OCI-LY7 (cell line): ENCODE measurements around the gene CARD14. TPM values are rescaled to one million over a fixed set of nuclear protein-coding genes. Genes with fewer than 3 reads are reported as not detected.

Experiments used
- BruUV-seq: library from RNA; stranded (reverse); fragments of 400-500 nt; replicated peaks from 2 replicates; lab custom pipeline; 2021; lab: Mats Ljungman, UMichigan
- CTCF ChIA-PET: fragments of 300-600 bp; sonication (Branson Sonifier 250); formaldehyde crosslinking; loops from one replicate; lab custom pipeline; 2022; ENCODE audit warnings: antibody characterized with exemption; ENCODE audit not compliant: unreplicated experiment; lab: Charles Lee
- POLR2A ChIA-PET: fragments of 300-600 bp; sonication (Branson Sonifier 250); formaldehyde crosslinking; loops from one replicate; lab custom pipeline; 2022; ENCODE audit warnings: antibody characterized with exemption; lab: Charles Lee
- DNase-seq: peaks from one replicate; pipeline ENCODE4 v3.0.0-alpha.2; 2015; ENCODE audit warnings: low spot score
- H2AFZ ChIP-seq: fragments of 200-600 bp; sonication (generic), shearing (Covaris generic); 2 replicates; pipeline ENCODE4 v1.6.1; 2014; ENCODE audit warnings: mild to moderate bottlenecking, antibody characterized with exemption, low read length, moderate library complexity
- H3K27ac ChIP-seq: fragments of 200-600 bp; sonication (generic); 2 replicates; pipeline ENCODE4 v1.5.1; 2014; ENCODE audit warnings: mixed run types, low read depth, mild to moderate bottlenecking, moderate library complexity, low read length, inconsistent platforms; ENCODE audit not compliant: poor library complexity, severe bottlenecking
- H3K36me3 ChIP-seq: fragments of 200-600 bp; sonication (generic); 2 replicates; pipeline ENCODE4 v1.6.1; 2014; ENCODE audit warnings: mild to moderate bottlenecking, antibody characterized with exemption, low read length, moderate library complexity, mixed read lengths; ENCODE audit not compliant: insufficient read depth
- H3K4me1 ChIP-seq: fragments of 200-600 bp; sonication (generic); 2 replicates; pipeline ENCODE4 v1.5.1; 2014; ENCODE audit warnings: mild to moderate bottlenecking, low read length; ENCODE audit not compliant: insufficient read depth, poor library complexity, severe bottlenecking
- H3K4me2 ChIP-seq: fragments of 200-600 bp; sonication (generic); 2 replicates; pipeline ENCODE4 v1.6.1; 2014; ENCODE audit warnings: mild to moderate bottlenecking, low read length
- H3K4me3 ChIP-seq: fragments of 200-600 bp; sonication (generic); 2 replicates; pipeline ENCODE4 v1.5.1; 2014; ENCODE audit warnings: mild to moderate bottlenecking, low read depth, low read length; ENCODE audit not compliant: poor library complexity, severe bottlenecking
- H3K79me2 ChIP-seq: fragments of 200-600 bp; sonication (generic); 2 replicates; pipeline ENCODE4 v1.6.1; 2016; ENCODE audit warnings: low read depth, mild to moderate bottlenecking, low read length, moderate library complexity, mixed read lengths; ENCODE audit not compliant: insufficient read depth
- H3K9me2 ChIP-seq: fragments of 200-600 bp; sonication (generic); 2 replicates; pipeline ENCODE4 v1.6.1; 2016; ENCODE audit warnings: mild to moderate bottlenecking, low read length, mixed read lengths; ENCODE audit not compliant: insufficient read depth
- H3K9me3 ChIP-seq: fragments of 200-600 bp; sonication (generic); 2 replicates; pipeline ENCODE4 v1.6.1; 2014; ENCODE audit warnings: mild to moderate bottlenecking, mixed run types, low read length, mixed read lengths
- H4K20me1 ChIP-seq: fragments of 200-600 bp; sonication (generic); 2 replicates; pipeline ENCODE4 v1.6.1; 2014; ENCODE audit warnings: mild to moderate bottlenecking, antibody characterized with exemption, low read length, moderate library complexity, mixed read lengths; ENCODE audit not compliant: insufficient read depth
- EZH2phosphoT487 ChIP-seq: fragments of 200-600 bp; sonication (generic); IDR thresholded peaks from 2 replicates; pipeline ENCODE4 v1.6.1; 2018; ENCODE audit warnings: low read depth, borderline replicate concordance, mild to moderate bottlenecking, mixed run types, antibody characterized with exemption, low read length, moderate library complexity, mixed read lengths
- intact Hi-C: fragments of 100-400 bp; cut with micrococcal nuclease; formaldehyde crosslinking; loops from one replicate; pipeline ENCODE4 v1.10.0; 2022; ENCODE audit not compliant: unreplicated experiment
- total RNA-seq, 2 experiments: library from RNA; depleted of rRNA in 1 of 2; stranded (reverse); fragments of >200 nt in 1 of 2; shearing (Covaris generic) in 1 of 2; gene quantifications; 2 replicates each; pipeline ENCODE4 v1.2.3, GENCODE V29; 2014 to 2022
- TF ChIP-seq, protein P1 (sequence below): fragments of 200-600 bp; sonication (generic); conservative IDR thresholded peaks from 2 replicates; pipeline ENCODE4 v1.5.1; 2014; ENCODE audit warnings: mild to moderate bottlenecking, antibody characterized with exemption, low read length, moderate library complexity, mixed read lengths

CARD14 gene
- total RNA-seq, 2 experiments from 2014 or later, result not detected

DNA sequence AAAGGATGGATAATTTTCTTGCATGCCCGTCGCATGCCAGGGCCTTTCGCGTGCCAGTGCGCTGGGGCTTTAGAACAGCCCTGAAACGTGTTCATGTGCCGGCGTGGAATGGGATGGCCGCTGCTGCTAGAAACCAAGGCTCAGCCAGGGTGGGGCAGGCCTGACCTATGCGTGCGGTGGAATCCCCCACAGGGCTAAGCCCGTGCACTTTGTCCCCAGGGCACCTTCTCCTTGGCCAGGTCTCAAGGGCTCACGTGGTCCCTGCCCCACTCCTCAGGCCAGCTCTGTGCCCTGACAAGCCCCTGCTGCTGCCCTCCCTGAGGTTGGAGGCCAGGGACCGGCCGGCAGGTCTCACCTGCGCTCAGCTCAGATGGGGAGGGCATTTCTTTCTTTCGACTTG lies 77.7 kb downstream of the CARD14 start:
- H3K79me2 ChIP-seq, result no peaks in the 10 kb centered on the region
- BruUV-seq, result no TSS peak
- no peaks in the 10 kb centered on the region for H4K20me1 ChIP-seq
- no peaks in the 10 kb centered on the region for H3K4me1 ChIP-seq
- no peak overlapping the region for H3K27ac ChIP-seq
- no peak for TF ChIP-seq EZH2phosphoT487
- TF ChIP-seq, protein P1, sequence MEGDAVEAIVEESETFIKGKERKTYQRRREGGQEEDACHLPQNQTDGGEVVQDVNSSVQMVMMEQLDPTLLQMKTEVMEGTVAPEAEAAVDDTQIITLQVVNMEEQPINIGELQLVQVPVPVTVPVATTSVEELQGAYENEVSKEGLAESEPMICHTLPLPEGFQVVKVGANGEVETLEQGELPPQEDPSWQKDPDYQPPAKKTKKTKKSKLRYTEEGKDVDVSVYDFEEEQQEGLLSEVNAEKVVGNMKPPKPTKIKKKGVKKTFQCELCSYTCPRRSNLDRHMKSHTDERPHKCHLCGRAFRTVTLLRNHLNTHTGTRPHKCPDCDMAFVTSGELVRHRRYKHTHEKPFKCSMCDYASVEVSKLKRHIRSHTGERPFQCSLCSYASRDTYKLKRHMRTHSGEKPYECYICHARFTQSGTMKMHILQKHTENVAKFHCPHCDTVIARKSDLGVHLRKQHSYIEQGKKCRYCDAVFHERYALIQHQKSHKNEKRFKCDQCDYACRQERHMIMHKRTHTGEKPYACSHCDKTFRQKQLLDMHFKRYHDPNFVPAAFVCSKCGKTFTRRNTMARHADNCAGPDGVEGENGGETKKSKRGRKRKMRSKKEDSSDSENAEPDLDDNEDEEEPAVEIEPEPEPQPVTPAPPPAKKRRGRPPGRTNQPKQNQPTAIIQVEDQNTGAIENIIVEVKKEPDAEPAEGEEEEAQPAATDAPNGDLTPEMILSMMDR, result no peak
- no peaks in the 10 kb centered on the region for H3K9me3 ChIP-seq
- no peak overlapping the region for H3K4me2 ChIP-seq
- no peak overlapping the region for H3K4me3 ChIP-seq
- CTCF ChIA-PET, result no interaction called here
- intact Hi-C loops, result no loop called here
- no peaks in the 10 kb centered on the region for H3K36me3 ChIP-seq
- H3K9me2 ChIP-seq, result no peaks in the 10 kb centered on the region
- no peak overlapping the region for H2AFZ ChIP-seq
- no peak for DNase-seq
- POLR2A ChIA-PET, result no interaction called here

DNA sequence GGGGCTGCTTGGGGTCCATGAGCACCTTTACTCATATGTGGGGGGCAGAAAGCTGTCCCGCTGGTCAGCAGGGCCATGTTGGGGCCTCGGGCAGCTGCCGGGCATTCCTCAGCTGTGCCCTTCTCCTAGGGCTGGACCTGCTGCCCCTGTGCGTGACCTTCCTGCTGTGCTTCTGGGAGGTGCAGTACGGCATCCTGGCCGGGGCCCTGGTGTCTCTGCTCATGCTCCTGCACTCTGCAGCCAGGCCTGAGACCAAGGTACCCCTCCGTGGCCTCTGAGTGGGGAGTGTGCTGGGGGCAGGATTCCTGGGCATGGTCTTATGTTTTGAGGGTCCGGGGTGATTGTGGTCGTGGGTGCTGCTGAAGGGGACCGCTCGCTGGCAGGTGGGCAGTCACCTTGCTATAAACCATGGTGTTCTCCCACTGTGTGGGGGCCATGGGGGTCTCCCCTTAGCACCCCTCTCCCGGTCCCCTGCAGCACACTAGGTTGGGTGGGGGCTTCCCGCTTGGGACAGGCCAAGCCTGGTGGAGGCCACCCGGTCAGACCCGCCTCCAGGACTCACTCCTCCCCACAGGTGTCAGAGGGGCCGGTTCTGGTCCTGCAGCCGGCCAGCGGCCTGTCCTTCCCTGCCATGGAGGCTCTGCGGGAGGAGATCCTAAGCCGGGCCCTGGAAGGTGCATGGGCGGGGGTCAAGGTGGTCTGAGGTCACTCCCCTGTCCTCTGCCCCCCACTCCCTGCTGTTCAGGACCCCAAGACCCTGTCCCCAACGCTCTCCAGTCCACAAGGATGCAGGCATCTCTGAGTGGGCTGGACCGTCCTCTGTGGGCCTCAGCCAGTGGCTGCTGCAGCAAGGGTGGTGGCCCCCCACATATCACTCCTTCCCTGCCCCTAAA lies 78.4 kb downstream of the CARD14 start:
- DNase-seq, result no peak
- intact Hi-C loops, result no loop called here
- TF ChIP-seq, protein P1, result no peak
- TF ChIP-seq EZH2phosphoT487, result no peak
- Histone ChIP-seq H3K79me2 (no peaks in the 10 kb centered on the region), H3K27ac (no peak overlapping the region), H3K9me3 (no peaks in the 10 kb centered on the region), H4K20me1 (no peaks in the 10 kb centered on the region), H3K4me3 (no peak overlapping the region), H3K4me1 (no peaks in the 10 kb centered on the region), H3K9me2 (no peaks in the 10 kb centered on the region), H3K36me3 (no peaks in the 10 kb centered on the region), H2AFZ (no peak overlapping the region), H3K4me2 (no peak overlapping the region)
- BruUV-seq, result no TSS peak
- CTCF ChIA-PET, result no interaction called here
- POLR2A ChIA-PET, result no interaction called here
